Measurements from ENCODE around the gene FGF10.

FGF10 gene

DNA sequence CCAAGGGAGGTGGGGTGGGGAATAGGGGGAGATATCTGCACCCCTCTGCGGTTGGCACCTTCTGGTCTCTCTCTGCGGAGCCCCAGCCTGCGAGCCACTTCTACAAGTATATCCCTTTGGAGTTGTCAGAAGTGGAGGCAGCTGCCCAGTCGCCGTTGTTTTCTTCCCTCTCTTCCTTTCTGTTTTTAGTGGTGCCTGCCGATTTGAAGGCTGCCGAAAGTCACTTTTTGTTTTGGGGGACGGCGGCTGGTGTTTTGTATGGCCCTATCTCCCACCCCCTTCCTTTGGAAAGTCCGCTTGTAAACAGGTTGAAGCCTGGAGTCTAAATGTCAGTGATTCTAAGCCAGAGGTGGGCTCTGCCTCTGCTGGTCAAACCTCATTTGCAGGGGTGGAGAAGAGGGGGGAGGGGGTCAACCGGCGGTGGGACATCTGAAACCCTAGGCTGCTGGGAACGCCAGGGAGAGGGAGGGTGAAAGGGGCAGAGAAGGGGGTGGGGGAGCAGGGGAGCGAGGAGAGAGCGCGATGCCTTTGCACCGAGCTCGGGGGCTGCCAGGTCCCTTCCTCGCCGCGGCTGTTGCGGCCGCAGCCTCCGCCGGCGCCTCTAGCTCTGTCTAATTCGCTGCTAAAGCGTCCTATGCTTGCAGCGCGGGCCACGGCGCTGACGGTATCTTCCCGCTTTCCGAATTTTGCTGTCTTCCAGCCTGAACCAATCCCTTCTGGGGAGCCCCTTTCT lies at the start of gene FGF10:
TSS of gene FGF10 (minus strand) at position 331 of the 733 bp plus-strand sequence. CDS start 738 bp downstream, outside the sequence.
- H3K9me3 Mint-ChIP-seq: no peaks in the 10 kb centered on the region
- peaks cover 8% of the 10 kb centered on the region for H3K4me1 Mint-ChIP-seq
- no peak within 1 kb of the TSS for H3K27ac Mint-ChIP-seq
- H3K36me3 Mint-ChIP-seq: no peaks in the 10 kb centered on the region
- peaks cover 29% of the 10 kb centered on the region for H3K27me3 Mint-ChIP-seq
- H3K4me3 Mint-ChIP-seq: no peak within 1 kb of the TSS

DNA sequence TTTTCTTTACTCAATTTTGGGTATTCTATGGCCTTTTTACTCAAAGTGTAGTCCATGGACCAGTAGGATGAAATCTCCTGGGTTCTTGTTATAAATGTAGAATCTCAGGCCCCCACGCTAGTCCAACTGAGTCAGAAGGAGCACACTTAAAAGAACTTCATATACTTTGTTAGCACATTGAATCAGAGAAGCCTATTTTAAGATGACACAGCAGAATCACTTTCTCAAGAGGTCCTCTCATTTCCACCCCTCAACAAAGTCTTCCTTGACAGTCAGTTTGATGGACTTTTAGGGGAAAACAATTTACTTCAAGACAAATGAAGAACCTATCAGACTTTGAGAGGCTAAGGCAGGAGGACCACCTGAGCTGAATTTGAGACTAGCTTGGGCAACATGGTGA lies 37.7 kb upstream of the FGF10 start:
- H3K4me3 Mint-ChIP-seq: no peak overlapping the region
- peak overlapping the region; percentile 23 for H3K27ac Mint-ChIP-seq
- H3K36me3 Mint-ChIP-seq: no peaks in the 10 kb centered on the region
- H3K9me3 Mint-ChIP-seq: peaks cover 5% of the 10 kb centered on the region
- no peaks in the 10 kb centered on the region for H3K4me1 Mint-ChIP-seq
- H3K27me3 Mint-ChIP-seq: no peaks in the 10 kb centered on the region

DNA sequence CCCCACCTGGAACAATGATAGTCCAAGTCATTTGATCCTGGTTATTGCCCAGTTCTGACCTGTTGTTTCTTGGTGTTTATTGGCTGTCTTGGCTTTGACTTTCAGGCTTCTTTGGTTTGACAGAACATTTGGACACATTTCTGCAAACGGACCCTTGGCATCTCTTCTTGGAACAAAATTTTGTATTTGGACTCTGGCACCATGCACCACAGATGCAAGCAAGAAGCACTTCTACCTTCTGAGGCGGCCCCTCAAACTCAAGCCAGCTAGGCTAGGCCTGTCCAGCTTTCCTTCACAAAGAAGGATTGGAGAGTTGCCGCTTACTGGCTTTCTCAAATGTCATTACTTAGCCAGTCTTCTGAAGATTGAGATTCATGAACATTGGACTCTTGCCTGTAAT lies 23.1 kb upstream of the FGF10 start:
- Mint-ChIP-seq H3K36me3 (no peaks in the 10 kb centered on the region), H3K27ac (no peak overlapping the region), H3K9me3 (peaks cover 5% of the 10 kb centered on the region), H3K4me1 (no peaks in the 10 kb centered on the region), H3K27me3 (no peaks in the 10 kb centered on the region), H3K4me3 (no peak overlapping the region)

DNA sequence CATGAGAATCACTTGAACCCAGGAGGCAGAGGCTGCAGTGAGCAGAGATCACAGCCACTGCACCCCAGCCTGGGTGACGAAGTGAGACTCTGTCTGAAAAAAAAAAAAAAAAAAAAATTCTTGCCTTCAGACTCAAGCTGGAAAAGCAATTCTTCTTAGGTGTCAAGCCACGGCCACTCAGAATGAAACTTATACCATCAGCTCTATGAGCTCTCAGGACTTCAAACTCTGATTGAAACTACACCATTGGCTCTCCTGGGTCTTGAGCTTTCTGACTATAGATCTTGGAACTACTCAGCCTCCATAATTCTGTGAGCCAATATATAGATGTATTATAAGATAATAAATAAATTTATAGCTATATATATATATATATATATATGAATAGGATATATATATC lies 12.9 kb upstream of the FGF10 start:
- no peaks in the 10 kb centered on the region for H3K36me3 Mint-ChIP-seq
- peaks cover 14% of the 10 kb centered on the region for H3K9me3 Mint-ChIP-seq
- no peaks in the 10 kb centered on the region for H3K27me3 Mint-ChIP-seq
- no peaks in the 10 kb centered on the region for H3K4me1 Mint-ChIP-seq
- H3K27ac Mint-ChIP-seq: no peak overlapping the region
- no peak overlapping the region for H3K4me3 Mint-ChIP-seq

DNA sequence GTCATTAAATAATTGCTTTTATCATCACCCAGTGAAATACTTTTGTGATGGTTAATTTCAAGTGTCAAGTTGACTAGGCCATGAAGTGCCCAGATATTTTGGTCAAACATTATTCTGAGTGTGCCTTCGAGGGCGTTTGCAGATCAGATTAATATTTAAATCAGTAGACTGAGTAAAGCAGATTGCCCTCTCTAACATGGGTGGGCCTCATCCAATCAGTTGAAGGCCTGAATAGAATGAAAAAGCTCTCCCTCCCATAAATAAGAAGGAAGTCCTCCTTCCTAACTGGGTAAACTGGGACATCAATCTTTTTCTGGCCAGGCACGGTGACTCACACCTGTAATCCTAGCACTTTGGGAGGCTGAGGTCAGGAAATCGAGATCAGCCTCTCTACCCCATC lies 12.4 kb upstream of the FGF10 start:
- H3K4me3 Mint-ChIP-seq: no peak overlapping the region
- H3K36me3 Mint-ChIP-seq: no peaks in the 10 kb centered on the region
- no peak overlapping the region for H3K27ac Mint-ChIP-seq
- H3K27me3 Mint-ChIP-seq: no peaks in the 10 kb centered on the region
- H3K4me1 Mint-ChIP-seq: no peaks in the 10 kb centered on the region
- H3K9me3 Mint-ChIP-seq: peaks cover 14% of the 10 kb centered on the region

DNA sequence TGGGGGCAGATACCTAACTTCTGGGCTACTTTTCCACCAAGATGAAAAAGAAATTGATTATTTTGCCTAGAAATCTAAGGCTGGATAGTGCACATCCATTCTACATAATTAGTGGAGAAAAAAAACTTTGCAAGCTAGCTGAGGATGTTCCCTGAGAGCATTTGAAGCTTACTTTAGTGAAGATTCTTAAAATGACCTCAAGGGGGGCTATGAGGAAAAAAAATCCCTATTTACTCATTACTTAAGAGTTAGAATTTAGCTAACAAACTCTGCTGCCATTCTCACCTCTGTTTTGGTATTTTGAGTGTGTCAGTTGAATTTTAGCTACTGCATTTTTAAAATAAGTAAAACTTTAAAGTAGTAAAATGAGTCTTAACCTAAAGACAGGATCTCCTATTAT lies 9.2 kb upstream of the FGF10 start:
- Mint-ChIP-seq H3K27ac (no peak overlapping the region), H3K9me3 (peaks cover 4% of the 10 kb centered on the region), H3K27me3 (no peaks in the 10 kb centered on the region), H3K36me3 (no peaks in the 10 kb centered on the region), H3K4me1 (no peaks in the 10 kb centered on the region), H3K4me3 (no peak overlapping the region)

DNA sequence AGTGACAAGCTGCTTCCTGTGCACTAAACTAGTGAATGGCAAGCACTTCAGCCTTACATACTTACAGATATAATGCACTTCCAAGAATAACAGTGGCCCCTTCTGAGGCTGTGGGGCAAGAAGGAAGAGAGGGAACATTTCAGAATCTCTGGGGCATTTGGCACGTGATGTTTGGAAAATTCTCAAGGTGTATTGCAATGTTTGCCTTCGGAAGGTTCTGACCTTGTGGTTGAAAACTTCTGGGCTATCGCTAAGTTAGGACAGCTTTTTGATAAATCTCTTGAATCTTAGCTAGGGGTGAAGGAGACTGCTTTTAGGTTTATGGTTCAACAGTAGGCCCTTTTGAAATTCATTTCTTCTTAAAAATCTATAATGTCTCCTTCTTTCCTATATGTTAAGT lies 7.1 kb upstream of the FGF10 start:
- Mint-ChIP-seq H3K27me3 (peaks cover 2% of the 10 kb centered on the region), H3K27ac (no peak overlapping the region), H3K4me1 (no peaks in the 10 kb centered on the region), H3K36me3 (no peaks in the 10 kb centered on the region), H3K4me3 (no peak overlapping the region), H3K9me3 (peaks cover 4% of the 10 kb centered on the region)

DNA sequence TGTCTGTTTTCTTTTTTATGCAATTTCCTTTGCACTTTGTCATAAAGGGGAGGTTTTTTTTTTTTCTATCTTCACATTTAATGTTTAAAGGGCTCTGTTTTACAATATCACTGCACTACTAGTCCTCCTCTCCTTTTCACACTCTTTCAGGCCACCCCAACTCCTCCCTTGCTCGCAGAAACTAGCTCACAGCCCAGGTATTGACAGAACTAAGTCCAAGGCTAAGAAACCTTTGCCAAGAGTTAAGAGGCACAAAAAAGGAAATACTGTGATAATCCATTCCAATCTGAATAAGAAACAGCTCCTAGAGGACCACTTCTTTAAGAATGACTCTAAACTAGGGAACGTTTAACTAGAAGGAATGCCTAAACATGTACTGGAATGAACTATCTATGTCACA lies 1.1 kb upstream of the FGF10 start:
- Mint-ChIP-seq H3K36me3 (no peaks in the 10 kb centered on the region), H3K27ac (no peak overlapping the region), H3K9me3 (no peaks in the 10 kb centered on the region), H3K27me3 (peaks cover 28% of the 10 kb centered on the region), H3K4me1 (peaks cover 8% of the 10 kb centered on the region), H3K4me3 (no peak overlapping the region)

DNA sequence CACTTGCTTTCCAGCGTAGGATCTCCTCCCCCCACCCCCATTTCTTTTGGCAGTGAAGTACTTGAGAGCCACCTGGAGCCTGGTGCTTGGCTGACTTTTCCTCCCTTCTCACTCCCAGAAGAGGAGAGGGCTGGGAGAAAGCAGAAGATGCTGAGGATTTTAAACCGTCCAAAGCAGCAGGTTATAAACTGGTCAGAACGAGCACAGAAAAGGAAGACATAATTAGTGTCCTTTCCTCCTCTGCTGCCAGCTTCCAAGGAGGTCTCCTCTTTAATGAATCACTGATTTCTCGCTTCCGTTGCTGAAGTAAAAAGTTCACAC lies 563 bp upstream of the FGF10 start:
- Mint-ChIP-seq H3K27ac (no peak overlapping the region), H3K27me3 (peaks cover 28% of the 10 kb centered on the region), H3K9me3 (no peaks in the 10 kb centered on the region), H3K4me1 (peaks cover 8% of the 10 kb centered on the region), H3K36me3 (no peaks in the 10 kb centered on the region), H3K4me3 (no peak overlapping the region)

DNA sequence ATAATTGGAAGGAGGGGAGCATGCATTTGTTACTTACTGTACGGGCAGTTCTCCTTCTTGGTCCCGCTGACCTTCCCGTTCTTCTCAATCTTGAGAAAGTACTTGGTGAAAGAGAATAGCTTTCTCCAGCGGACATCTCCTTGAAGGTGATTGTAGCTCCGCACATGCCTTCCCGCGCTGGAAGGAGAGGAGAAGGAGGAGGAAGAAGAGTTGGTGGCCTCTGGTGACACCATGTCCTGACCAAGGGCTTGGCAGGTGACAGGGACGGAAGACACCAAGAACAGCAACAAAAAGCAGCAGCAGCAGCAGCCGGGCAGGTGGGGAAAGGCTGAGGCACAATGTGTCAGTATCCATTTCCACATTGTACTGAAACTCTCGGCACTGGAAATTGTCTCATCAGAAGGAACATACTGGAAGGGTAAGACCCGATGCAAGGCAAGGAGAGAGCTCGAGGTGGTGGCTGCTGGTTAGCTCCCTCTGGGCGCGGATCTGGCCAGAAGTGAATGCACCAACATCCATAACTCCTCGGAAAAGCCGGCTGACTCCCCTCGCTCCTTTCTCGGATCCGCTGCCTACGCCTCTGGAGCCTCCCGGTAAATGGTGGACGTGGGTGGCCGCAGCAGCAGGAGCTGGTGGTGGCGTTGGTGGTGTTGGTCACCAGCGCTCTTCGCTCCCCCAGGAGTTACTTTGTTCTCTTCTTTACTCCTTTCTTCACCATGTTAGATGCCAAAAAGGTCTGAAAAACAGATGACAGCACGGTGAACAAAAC lies 715 bp downstream of the FGF10 start:
- Mint-ChIP-seq H3K4me1 (peaks cover 8% of the 10 kb centered on the region), H3K27me3 (peaks cover 29% of the 10 kb centered on the region), H3K9me3 (no peaks in the 10 kb centered on the region), H3K36me3 (no peaks in the 10 kb centered on the region), H3K27ac (no peak overlapping the region), H3K4me3 (no peak overlapping the region)

DNA sequence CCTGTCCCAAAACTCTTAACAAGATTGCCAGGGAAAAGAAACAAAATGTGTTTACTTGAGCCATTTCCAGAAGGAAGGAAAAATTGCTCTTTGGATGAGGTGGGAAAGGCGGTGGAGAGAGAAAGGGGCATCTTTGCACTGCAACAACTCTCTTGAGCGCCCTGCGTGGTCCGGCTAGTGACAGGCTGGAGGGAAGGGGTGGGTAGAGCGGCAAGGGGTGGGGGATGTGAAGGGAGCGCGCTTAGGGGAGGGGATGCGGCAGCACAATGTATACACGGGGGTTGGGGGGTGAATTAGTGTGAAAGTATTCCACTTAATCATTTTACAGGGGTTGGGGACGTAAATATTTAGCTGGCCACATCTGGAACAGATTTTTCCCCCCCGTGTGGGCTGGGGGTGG lies 1.3 kb downstream of the FGF10 start:
- no peak overlapping the region for H3K27ac Mint-ChIP-seq
- peaks cover 29% of the 10 kb centered on the region for H3K27me3 Mint-ChIP-seq

DNA sequence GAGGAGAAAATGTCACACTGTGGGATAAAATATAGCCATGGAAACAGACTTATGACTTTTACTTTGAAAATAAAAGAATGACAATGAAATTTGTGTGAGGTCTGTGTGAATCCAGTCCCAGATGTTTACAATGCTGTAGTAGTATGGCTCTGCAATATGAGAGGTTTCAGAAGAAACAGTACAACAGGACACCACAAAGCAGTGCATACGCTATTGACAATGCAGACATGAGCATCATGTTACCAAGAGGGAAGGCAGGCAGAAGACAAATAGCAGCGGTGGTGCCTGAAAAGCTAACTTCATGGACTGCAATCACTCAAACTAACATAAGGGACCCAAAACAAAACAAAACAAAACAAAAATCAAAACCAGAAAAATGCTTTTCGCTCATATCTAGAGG lies 1.8 kb downstream of the FGF10 start:
- Mint-ChIP-seq H3K4me1 (peaks cover 8% of the 10 kb centered on the region), H3K9me3 (no peaks in the 10 kb centered on the region), H3K4me3 (no peak overlapping the region), H3K27ac (no peak overlapping the region), H3K36me3 (no peaks in the 10 kb centered on the region), H3K27me3 (peaks cover 29% of the 10 kb centered on the region)

More for the DNA sequence above, 1.3 kb downstream of the FGF10 start:
- peaks cover 8% of the 10 kb centered on the region for H3K4me1 Mint-ChIP-seq
- H3K36me3 Mint-ChIP-seq: no peaks in the 10 kb centered on the region
- H3K9me3 Mint-ChIP-seq: no peaks in the 10 kb centered on the region
- no peak overlapping the region for H3K4me3 Mint-ChIP-seq

DNA sequence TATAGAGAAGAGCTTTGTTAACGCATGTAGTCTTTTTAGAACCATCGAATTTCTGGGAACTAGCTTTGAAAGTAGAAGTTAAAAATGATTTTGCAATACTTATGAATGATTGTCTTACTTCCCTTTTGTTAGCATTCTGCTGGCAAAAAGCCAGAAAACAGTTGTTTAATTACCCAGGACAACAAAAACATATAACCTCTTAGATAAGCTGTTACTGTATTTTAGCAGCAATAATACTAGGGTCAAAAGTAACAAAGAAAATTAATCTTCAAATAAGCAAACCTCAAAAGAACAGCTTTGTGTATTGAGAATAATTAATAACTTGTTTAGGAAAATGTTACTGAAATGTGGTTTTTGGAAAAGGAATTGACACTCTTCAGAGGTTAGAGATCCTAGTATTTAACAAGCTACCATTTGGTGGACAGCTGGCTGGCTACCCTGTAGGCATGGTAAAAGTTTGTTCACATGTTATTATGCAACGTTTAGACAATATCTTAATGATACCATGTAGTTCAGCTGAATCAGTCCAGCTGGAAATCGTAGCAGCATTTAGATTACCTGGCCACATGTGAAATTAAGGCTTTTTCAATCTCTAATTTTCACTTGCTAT lies 3.8 kb downstream of the FGF10 start:
- peaks cover 8% of the 10 kb centered on the region for H3K4me1 Mint-ChIP-seq

DNA sequence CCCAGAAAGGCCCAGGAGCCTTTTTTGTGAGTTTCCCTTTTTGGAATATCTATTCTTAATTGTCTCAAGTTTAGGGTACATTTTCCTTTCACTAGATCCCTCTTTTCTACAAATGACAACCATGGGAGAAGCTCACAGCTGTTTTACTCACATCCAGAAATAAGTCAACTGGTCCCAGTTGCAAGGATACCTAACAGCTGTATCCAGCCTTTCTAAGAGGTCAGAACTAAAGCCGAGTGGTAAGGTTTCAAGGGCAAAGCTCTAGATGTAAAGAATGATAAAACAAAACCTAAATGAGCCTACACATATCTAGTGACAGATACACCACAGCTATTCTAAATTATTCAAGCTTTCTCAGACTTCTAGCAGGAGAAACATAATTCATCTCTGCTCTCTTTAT lies 4.4 kb downstream of the FGF10 start:
- peaks cover 21% of the 10 kb centered on the region for H3K27me3 Mint-ChIP-seq
- no peaks in the 10 kb centered on the region for H3K36me3 Mint-ChIP-seq
- no peak overlapping the region for H3K4me3 Mint-ChIP-seq
- H3K27ac Mint-ChIP-seq: no peak overlapping the region
- H3K4me1 Mint-ChIP-seq: peaks cover 8% of the 10 kb centered on the region
- peaks cover 5% of the 10 kb centered on the region for H3K9me3 Mint-ChIP-seq

More for the DNA sequence above, 3.8 kb downstream of the FGF10 start:
- Mint-ChIP-seq H3K9me3 (peaks cover 5% of the 10 kb centered on the region), H3K27me3 (peaks cover 26% of the 10 kb centered on the region), H3K36me3 (no peaks in the 10 kb centered on the region), H3K27ac (no peak overlapping the region), H3K4me3 (no peak overlapping the region)

DNA sequence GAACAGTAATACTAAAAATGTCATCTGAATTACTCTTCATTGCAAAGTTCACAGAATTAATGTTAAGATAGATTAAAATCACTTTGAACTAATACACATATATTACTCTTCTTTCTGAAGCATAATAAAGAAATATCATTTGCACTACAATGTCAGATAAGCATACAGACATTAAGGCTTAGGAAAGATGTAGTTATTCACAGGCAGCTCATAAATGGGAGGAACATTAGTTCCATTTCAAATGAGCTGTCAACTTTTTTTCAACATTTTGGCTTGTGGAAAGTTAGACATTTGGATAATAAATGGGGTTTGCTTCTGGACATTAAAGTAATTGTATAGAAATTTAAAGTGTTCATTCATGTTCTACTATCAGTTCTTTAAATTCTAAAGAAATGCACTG lies 6.3 kb downstream of the FGF10 start:
- no peak overlapping the region for H3K27ac Mint-ChIP-seq
- no peak overlapping the region for H3K4me3 Mint-ChIP-seq
- peaks cover 12% of the 10 kb centered on the region for H3K27me3 Mint-ChIP-seq
- H3K36me3 Mint-ChIP-seq: no peaks in the 10 kb centered on the region
- H3K4me1 Mint-ChIP-seq: no peaks in the 10 kb centered on the region
- H3K9me3 Mint-ChIP-seq: peaks cover 5% of the 10 kb centered on the region

DNA sequence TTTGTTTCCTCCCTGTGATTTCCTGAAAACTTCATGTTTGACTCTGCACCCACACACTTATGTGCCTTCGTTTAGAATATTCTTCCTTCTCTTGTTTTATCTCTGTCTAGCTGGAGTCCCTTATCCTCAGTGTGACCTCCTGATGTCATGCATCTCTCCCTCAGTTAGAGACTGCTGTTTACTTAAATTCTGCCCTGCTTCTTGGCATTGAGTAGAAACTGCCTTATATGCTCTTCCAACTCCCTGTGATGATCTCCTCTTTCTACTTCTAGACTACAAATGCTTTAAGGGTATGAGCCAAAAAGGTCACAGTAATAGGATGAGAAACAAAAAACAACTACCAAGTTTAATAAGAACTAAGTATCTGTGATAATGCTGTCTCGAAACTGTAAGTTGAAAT lies 12.2 kb downstream of the FGF10 start:
- Mint-ChIP-seq H3K27me3 (no peaks in the 10 kb centered on the region), H3K4me1 (no peaks in the 10 kb centered on the region), H3K27ac (no peak overlapping the region), H3K36me3 (no peaks in the 10 kb centered on the region), H3K9me3 (peaks cover 5% of the 10 kb centered on the region), H3K4me3 (no peak overlapping the region)

All from activated naive CD4-positive, alpha-beta T cell treated with anti-CD3 and anti-CD28 coated beads, Interleukin-2, amount 50 U/mL, for 24 hours (primary cell).